DMS153 (cell line): Measurements from ENCODE around the gene SLC5A4.
A peak's percentile ranks its signal among the peaks of the same experiment; 100 is the strongest.
"Not testable (repeated sequence)": the region's sequence is repeated elsewhere in the genome, so short reads cannot be mapped to it uniquely, and the experiment has no call there.

Experiments used
- DNase-seq: peaks from one replicate; lab custom pipeline; 2025; lab: John Stamatoyannopoulos, UW

Gene SLC5A4

DNA sequence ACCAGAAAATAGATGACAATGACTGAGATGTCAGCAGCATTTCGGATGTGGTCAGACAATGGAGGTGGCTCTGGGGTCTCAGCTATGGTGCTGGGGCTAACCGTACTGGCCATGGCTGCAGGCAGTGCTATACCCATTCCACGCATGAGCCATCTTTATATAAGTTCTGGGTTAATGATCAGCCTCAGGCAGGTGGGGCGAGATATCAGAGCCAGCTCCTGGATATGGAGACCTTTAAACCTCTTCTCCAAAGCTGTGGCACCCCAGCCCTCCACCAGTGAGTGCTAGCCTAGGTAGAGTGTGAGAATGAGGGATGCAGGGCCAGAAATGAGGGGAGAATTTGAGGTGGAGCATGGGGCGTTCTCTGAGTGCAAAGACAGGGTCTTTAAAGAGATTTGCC, at the start of gene SLC5A4:
SLC5A4 (minus strand) TSS at position 131 of the 400 bp plus-strand sequence; CDS start at position 113, 18 bp downstream.
- no peak for DNase-seq

DNA sequence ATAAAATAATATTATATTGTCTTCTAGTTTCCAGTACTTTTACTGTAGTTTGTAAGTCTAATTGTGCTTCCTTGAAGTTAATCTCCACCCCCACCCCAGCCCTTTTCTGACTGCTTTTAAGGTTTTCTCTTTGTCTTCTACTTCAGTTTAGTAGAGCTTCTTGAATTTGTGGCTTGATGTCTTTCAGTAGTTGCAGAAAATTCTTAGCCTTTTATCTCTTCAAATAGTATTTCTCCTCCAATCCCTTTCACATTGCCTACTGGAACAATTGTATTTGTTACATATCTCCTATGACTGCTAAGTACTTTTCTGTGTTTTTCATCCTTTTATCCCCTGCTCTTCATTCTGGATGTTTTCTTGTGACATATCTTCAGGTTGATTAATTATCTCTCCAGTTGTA, 38.8 kb upstream of the SLC5A4 start:
- not testable (repeated sequence) for DNase-seq

GRCh38 chr22:32286290-32286840, 31.2 kb upstream of the SLC5A4 start:
- no peak for DNase-seq

GRCh38 chr22:32281072-32281471, 25.9 kb upstream of the SLC5A4 start:
- DNase-seq, result no peak

DNA sequence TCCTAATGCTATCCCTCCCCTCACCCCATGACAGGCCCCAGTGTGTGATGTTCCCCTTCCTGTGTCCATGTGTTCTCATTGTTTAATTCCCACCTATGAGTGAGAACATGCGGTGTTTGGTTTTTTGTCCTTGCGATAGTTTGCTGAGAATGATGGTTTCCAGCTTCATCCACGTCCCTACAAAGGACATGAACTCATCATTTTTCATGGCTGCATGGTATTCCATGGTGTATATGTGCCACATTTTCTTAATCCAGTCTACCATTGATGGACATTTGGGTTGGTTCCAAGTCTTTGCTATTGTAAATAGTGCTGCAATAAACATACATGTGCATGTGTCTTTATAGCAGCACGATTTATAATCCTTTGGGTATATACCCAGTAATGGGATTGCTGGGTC, 20.2 kb upstream of the SLC5A4 start:
- DNase-seq, result not testable (repeated sequence)

DNA sequence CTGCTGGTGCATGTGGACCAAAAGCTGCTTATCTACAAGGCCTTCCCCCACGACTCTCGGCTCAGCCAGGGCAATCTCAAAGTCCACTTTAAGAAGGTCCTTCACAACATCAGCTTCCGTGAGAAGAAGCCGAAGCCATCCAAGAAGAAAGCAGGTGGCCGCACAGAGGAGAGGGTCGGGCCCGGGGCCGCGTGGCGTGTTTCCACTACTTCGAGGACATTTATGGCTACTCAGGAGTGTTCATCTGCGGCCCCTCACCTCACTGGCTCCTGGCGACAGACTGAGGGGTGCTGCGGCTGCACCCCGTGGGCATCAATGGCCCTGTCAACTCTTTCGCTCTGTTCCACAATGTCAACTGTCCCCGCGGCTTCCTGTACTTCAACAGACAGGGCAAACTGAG, 16.2 kb upstream of the SLC5A4 start:
- no peak for DNase-seq

GRCh38 chr22:32270641-32271369, 15.7 kb upstream of the SLC5A4 start:
- no peak for DNase-seq

DNA sequence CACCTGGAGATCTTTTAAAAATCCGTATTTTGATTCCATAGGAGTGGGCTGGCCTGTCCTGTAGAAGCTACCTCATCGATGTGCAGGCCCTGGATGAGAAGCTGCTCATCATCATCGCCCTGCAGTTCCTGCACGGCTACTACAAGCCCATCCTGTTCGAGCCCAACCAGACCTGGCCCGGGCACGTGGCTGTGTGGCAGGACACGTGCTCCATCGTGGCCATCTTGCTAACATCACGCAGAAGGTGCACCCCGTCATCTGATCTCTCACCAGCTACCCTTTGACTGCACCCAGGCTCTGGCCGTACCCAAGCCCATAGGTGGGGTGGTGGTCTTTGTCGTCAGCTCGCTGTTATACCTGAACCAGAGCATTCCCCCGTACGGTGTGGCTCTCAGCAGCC, 14.2 kb upstream of the SLC5A4 start:
- DNase-seq, result no peak

DNA sequence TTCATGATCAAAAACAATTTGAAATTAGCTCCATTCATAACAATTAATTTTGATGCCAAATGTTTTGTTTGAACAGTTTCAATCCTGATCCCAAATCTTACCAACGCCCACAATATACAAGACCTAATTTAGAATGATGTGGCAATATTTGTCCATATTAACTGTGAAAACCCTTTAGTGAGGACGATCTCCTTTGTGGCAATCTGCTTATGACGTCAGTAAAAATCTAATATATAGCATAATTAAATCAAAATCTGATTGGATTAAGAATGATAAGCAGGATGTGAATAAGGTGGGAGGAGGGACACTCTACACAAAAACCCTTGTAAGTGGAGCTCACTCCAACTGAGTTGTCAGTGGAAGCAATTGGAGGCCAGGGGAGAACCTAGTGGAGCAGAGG, 11.9 kb upstream of the SLC5A4 start:
- no peak for DNase-seq

DNA sequence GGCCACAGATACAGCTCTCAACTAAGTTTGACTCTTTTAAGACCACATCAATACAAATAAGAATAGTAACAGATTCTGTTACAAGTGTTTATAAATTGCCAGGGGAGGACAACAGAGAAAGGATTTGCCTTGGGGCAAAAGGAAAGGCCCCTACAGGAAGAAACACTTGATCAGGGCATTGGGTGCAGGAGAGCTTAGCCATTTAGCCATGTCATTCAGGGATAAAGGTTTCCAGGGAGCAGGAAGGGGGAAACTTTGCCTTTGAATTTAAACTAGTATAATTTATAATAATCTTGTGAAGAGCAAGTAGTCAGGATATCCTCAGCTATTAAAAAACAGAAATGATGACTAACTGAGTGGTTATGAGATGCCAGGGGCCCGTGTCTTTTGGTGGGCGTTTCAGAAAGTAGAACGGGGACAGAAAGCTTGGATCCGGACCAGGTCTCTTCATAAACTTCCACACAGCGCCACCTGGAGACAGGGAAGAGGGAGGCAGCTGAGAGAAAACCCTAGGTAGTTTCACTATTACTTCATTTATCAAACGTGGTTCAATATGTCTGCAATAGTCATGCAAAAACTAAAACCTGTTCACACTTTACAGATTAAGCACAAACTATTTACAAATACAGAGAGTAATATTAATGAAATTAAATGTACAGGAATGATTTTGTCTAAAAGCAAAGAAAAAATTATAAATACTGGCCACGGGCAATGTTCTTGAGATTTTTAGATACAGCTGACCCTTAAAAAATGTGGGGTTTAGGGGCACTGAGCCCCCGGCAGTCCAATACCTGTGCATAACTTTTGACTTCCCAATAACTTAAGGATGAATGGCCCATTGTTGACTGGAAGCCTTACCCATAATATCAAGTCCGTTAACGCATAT, 11.0 kb upstream of the SLC5A4 start:
- peak; percentile 19 for DNase-seq

GRCh38 chr22:32263678-32264077, 8.5 kb upstream of the SLC5A4 start:
- DNase-seq, result not testable (repeated sequence)

DNA sequence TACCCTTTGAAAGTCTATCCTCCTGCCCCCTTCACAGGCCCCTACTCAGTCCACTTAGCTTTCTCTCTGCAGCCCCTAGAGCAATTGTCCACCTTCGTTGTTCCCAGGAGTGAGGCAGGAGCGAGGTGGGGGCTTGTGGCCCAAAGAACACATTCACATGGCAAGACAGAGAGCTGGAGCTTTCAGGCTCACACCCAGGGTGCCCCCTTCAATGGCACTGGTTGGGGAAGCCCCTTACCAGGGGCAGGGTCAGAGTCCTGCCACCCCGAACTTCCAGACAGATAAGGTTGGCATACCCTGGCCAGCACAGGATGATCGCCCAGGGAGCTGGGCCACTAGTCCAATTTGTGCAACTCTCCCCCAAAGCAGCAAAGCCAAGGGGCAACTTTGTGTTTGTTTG, 6.2 kb upstream of the SLC5A4 start:
- no peak for DNase-seq

- no peak for DNase-seq
These were observed 3.6 kb upstream of the SLC5A4 start for GRCh38 chr22:32258791-32259190.

DNA sequence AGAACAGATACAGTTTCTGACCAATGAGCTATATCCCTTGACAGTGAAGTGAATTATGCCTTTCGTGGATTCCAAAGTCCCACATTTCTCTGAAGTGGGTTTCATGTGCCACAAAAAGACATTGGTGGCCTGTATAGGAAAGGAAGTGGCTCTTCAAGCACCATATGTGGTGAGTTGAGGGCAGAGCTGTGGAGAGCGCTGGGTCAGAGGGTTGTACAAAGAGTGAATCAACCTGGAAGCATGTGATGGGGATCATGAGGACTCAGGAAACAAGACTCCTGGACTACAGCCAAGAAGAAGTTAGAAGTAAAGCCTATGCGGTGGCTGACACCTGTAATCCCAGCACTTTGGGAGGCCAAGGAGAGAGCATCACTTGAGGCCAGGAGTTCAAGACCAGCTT, 579 bp upstream of the SLC5A4 start:
- no peak for DNase-seq

DNA sequence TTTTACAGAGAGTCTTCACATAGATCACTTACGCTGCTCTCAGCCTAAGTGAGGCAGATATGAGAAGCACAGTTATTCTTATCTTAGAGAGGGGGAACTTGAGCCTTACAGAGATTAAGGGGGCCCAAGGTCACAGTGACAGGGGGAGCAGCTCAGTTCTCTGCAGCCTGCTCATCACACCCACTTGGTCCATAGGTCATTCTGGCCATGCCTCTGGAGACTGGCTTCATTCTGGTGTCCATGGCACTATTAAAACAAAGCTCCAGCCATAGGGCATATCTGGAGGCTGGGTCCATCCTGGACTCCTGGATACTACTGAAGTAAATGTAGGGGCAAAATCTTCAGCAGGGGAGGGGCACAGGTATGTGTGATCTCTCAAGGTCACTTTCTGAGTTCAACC, 5.9 kb downstream of the SLC5A4 start:
- DNase-seq, result no peak

DNA sequence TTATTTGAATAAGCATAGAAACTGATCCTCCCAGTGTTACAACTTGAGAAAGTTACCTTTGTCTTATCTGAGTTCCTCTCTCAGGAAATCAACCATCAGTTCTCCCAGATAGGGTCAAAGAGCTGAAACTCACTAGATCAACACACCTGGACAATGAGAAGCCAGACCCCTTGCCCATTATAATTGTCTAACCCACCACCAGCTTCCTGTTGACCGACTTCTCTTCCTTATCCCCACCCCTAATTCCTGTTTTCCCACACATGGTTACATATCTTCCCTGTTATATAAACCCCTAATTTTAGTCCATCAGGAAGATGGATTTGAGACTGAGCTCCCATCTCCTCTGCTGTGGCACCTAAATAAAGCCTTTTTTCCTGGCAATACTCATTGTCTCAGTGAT, 6.9 kb downstream of the SLC5A4 start:
- DNase-seq, result no peak

DNA sequence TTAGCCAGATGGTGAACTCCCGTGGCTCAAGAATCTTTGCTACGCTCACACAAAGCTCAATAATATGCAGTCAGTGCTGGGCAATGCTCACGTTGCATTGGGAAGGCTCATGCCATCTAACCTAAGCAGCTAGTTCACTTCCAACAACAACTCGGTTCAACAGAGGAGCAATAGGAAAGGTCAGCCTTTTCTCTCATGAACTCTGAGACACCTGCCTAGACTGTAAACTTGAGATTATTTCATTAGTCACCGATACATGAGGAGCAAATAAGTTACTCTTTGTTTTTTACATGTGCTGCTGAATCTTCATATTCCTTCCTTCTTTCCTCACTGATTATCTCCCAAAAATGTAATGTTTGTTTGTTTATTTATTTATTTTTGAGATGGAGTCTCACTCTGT, 9.0 kb downstream of the SLC5A4 start:
- DNase-seq, result no peak

- no peak for DNase-seq
These were observed 10.1 kb downstream of the SLC5A4 start for GRCh38 chr22:32245042-32245441.

DNA sequence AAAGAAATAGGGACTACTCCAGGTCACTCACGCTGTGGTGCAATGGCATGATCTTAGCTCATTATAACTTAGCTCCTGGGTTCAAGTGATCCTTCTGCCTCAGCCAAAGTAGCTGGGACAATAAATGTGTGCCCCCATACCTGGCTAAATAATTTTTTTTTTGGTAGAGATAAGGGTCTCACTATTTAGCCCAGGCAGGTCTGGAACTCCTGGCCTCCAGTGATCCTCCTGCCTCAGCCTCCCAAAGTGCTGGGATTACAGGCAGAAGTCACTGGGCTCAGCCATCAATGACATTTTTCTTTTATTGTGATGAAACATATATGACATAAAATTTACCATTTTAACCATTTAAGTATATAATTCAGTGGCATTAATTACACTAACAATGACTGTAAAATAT, 10.6 kb downstream of the SLC5A4 start:
- DNase-seq, result no peak

DNA sequence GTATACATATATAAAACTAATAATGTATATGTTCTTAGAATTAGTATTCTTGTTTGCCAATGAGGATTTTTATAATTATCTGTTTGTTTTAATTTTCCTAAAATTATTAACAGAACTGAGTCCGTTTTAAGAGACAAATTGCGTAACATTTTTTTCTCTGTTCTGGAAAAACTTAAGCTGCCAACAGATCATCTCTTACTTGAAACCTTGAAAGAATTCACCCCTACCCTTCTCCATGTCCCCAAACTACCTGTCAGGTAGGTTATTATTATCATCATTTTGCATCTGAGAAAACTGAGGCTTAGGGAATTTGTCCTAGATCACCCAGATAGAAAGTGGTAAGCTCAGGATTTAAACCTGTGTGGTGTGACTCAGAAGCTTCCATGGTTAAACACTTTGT, 14.7 kb downstream of the SLC5A4 start:
- DNase-seq, result no peak

GRCh38 chr22:32237906-32238305, 17.2 kb downstream of the SLC5A4 start:
- DNase-seq, result peak; percentile 92

DNA sequence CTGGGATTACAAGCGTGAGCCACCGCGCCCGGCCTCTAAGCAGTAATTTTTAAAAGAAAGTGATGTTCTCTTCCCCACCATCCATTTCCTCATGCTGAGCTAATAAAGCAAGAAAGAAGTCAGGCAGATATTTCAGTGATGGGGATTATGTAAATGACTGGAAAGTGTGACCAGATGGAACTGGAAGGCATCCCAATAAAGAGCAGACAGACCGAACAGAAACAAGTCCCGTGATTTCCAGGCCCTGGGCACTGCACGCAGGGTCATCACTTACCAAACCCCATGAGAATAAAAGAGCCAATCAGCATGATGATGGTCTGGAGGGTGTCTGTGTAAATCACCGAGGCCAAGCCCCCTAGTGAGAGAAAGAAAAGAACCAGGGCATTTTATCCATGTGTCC, 18.2 kb downstream of the SLC5A4 start:
- peak; percentile 45 for DNase-seq

GRCh38 chr22:32233091-32233490, 22.1 kb downstream of the SLC5A4 start:
- no peak for DNase-seq
